ENCODE results near the gene RNF220. TPM values are rescaled to one million over a fixed set of nuclear protein-coding genes. Genes with fewer than 3 reads are reported as not detected.

The RNF220 gene
- total and polyA plus RNA-seq, 2 experiments from 2014 or later = 77.2 to 117 TPM

DNA sequence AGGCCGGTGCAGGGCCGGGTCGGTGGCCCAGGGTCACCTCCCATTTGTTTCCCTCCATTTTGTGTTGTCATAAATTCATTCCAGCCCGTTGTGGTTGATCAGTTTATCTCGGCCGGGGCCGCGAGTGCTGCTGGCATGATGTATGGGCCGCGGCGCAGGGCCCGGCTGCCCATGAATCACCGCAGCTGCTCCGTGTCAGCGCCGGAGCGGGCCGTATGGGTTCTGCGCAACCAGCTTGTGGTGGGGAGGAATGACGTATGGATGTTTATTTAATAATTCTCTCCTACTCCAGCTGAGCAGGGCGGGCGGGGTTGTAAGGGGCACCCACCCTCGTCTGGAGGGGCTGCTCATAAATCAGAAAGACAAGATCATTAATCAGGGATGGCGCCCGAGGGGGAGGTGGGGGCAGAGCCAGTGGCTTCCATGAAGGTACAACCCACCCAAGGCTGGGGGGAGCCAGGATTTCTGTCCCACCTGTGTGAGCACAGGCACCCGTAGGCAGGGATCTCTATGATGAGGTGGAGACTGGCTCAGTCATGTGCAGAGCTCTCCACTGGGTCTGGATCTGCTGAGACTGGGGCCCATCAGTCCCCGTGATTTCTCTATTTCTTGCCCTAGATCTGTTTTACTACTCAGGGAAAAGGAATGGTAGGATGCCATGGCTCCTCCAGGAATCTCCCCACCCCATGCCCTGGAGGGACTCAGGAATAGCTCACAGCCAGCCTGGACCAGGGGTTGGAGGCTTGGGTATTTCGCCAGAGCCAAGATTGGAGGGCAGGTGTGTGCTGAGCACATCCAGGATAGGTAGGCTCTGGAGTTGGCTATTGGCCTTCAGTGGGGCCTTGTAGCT, 241.4 kb downstream of the RNF220 start:
- H4K20me1 ChIP-seq (ENCODE audit: insufficient read depth, poor library complexity, severe bottlenecking) = no peaks in the 10 kb centered on the region
- H3K9me2 ChIP-seq (replicated peaks; ENCODE audit: insufficient read depth) = no peaks in the 10 kb centered on the region
- no peaks in the 10 kb centered on the region for H3K36me3 ChIP-seq (replicated peaks; ENCODE audit: insufficient read depth, low read depth)
- no peak overlapping the region for H3K27ac ChIP-seq
- no peaks in the 10 kb centered on the region for H3K9me3 ChIP-seq (ENCODE audit: low read depth)
- DNase-seq (ENCODE audit: low spot score) = no peak
- no peaks in the 10 kb centered on the region for H3K79me2 ChIP-seq
- TF ChIP-seq EZH2 (IDR thresholded peaks at IDR 0.05; ENCODE audit: borderline replicate concordance) = no peak
- TF ChIP-seq, protein P1, sequence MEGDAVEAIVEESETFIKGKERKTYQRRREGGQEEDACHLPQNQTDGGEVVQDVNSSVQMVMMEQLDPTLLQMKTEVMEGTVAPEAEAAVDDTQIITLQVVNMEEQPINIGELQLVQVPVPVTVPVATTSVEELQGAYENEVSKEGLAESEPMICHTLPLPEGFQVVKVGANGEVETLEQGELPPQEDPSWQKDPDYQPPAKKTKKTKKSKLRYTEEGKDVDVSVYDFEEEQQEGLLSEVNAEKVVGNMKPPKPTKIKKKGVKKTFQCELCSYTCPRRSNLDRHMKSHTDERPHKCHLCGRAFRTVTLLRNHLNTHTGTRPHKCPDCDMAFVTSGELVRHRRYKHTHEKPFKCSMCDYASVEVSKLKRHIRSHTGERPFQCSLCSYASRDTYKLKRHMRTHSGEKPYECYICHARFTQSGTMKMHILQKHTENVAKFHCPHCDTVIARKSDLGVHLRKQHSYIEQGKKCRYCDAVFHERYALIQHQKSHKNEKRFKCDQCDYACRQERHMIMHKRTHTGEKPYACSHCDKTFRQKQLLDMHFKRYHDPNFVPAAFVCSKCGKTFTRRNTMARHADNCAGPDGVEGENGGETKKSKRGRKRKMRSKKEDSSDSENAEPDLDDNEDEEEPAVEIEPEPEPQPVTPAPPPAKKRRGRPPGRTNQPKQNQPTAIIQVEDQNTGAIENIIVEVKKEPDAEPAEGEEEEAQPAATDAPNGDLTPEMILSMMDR (IDR thresholded peaks at IDR 0.05; ENCODE audit: poor library complexity) = no peak
- no peak for TF ChIP-seq EZH2phosphoT487 (IDR thresholded peaks at IDR 0.05; ENCODE audit: low read depth, severe bottlenecking, unreplicated experiment)
- H3K27me3 ChIP-seq = no peaks in the 10 kb centered on the region
- WGBS (ENCODE audit: low lambda C conversion rate, missing lambda C conversion rate) = 92% methylated on average over 27 of the region's 28 CpGs
- peaks cover 5% of the 10 kb centered on the region for H3K4me1 ChIP-seq (ENCODE audit: insufficient read depth)
- no peak overlapping the region for H3K4me3 ChIP-seq
- no peak overlapping the region for H2AFZ ChIP-seq
- H3K4me2 ChIP-seq = no peak overlapping the region

DNA sequence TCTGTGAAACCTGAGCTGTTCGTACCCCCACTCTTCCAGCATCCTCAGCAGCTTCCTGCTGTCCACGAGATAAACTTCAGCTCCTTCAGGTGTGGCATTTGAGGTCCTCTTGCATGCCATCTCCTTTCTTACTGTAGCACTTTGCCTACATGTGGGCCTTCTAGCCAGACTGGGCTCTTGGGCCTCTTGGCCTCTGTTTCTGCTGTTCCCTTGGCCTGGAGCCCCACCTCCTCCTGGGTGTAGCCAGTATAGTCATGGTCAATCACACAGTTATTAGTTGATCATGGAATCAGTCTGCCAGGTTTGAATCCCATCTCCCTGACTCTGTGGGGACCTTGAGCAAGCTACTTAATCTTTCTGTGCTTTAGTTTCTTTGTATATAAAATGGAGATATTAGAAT, 242.8 kb downstream of the RNF220 start:
- DNase-seq (ENCODE audit: low spot score) = no peak
- Histone ChIP-seq H3K4me3 (no peak overlapping the region), H3K27ac (no peak overlapping the region), H3K4me2 (no peak overlapping the region), H3K9me2 (replicated peaks; ENCODE audit: insufficient read depth) (no peaks in the 10 kb centered on the region), H3K27me3 (no peaks in the 10 kb centered on the region), H2AFZ (no peak overlapping the region), H4K20me1 (ENCODE audit: insufficient read depth, poor library complexity, severe bottlenecking) (no peaks in the 10 kb centered on the region), H3K36me3 (replicated peaks; ENCODE audit: insufficient read depth, low read depth) (no peaks in the 10 kb centered on the region), H3K4me1 (ENCODE audit: insufficient read depth) (peaks cover 5% of the 10 kb centered on the region), H3K9me3 (ENCODE audit: low read depth) (no peaks in the 10 kb centered on the region), H3K79me2 (no peaks in the 10 kb centered on the region)
- WGBS (ENCODE audit: low lambda C conversion rate, missing lambda C conversion rate) = 66% methylated on average over 2 of the region's 2 CpGs
- no peak for TF ChIP-seq EZH2 (IDR thresholded peaks at IDR 0.05; ENCODE audit: borderline replicate concordance)
- no peak for TF ChIP-seq EZH2phosphoT487 (IDR thresholded peaks at IDR 0.05; ENCODE audit: low read depth, severe bottlenecking, unreplicated experiment)

DNA sequence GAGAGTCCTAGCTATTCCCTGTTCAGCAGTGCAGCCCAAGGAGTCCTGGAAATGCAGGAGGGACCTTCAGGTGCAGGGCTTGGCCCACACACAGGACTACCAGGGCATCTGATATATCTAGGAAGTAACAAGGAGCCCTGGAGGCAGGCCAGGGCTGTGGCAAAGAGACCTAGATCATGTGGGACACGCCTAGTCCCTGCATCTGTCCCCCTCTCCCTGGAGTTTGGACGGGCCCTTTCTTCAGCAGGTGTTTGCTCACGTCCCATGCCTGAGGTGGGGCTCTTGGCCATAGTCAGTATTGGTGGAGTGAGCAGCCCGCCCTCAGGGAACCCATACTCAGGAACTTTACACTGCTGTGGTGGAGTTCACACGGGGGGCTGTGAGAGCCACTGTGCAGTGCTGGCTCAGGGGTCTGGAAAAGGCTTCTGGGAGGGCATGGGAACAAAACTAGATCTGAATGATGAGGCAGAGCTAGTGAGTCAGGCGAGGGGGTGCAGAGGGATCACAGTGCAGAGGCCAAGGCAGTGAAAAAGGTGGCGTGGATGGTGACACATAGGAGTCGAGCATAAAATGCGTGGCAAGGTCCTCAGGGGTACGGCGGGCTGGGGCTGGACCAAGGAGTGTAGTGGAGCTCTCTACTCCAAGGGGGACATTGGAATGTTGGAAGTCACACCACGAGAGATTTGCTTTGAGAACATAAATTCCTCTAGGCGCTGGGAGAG, 243.6 kb downstream of the RNF220 start:
- no peak overlapping the region for H2AFZ ChIP-seq
- H3K27me3 ChIP-seq = no peaks in the 10 kb centered on the region
- no peaks in the 10 kb centered on the region for H3K9me2 ChIP-seq (replicated peaks; ENCODE audit: insufficient read depth)
- no peaks in the 10 kb centered on the region for H3K36me3 ChIP-seq (replicated peaks; ENCODE audit: insufficient read depth, low read depth)
- no peak overlapping the region for H3K27ac ChIP-seq
- DNase-seq (ENCODE audit: low spot score) = no peak
- H3K9me3 ChIP-seq (ENCODE audit: low read depth) = no peaks in the 10 kb centered on the region
- TF ChIP-seq EZH2 (IDR thresholded peaks at IDR 0.05; ENCODE audit: borderline replicate concordance) = no peak
- TF ChIP-seq, protein P1 (IDR thresholded peaks at IDR 0.05; ENCODE audit: poor library complexity) = no peak
- TF ChIP-seq EZH2phosphoT487 (IDR thresholded peaks at IDR 0.05; ENCODE audit: low read depth, severe bottlenecking, unreplicated experiment) = no peak
- H4K20me1 ChIP-seq (ENCODE audit: insufficient read depth, poor library complexity, severe bottlenecking) = no peaks in the 10 kb centered on the region
- no peak overlapping the region for H3K4me2 ChIP-seq
- 83% methylated on average over 13 of the region's 13 CpGs for WGBS (ENCODE audit: low lambda C conversion rate, missing lambda C conversion rate)
- H3K4me3 ChIP-seq = no peak overlapping the region
- H3K79me2 ChIP-seq = no peaks in the 10 kb centered on the region
- peaks cover 5% of the 10 kb centered on the region for H3K4me1 ChIP-seq (ENCODE audit: insufficient read depth)

DNA sequence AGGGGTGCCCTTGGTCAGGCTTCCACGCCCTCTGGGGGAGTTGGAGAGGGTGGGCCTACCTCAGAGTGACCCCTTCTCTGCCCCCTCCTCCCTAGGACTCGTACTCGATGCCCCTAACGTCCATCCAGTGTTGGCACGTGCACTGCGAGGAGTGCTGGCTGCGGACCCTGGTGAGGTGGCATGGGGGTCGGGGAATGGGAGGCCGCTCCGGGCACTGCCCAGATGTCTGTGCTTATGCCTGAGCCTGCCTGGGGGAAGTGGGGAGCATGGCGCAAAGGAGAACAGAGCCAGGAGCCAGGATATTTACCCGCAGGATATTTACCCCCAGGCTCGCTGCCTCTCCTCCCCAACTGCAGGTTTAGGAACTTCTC, 244.7 kb downstream of the RNF220 start:
- H3K4me1 ChIP-seq (ENCODE audit: insufficient read depth) = peaks cover 5% of the 10 kb centered on the region
- H3K4me2 ChIP-seq = no peak overlapping the region
- 90% methylated on average over 13 of the region's 13 CpGs for WGBS (ENCODE audit: low lambda C conversion rate, missing lambda C conversion rate)
- no peak for TF ChIP-seq EZH2 (IDR thresholded peaks at IDR 0.05; ENCODE audit: borderline replicate concordance)
- no peak for TF ChIP-seq EZH2phosphoT487 (IDR thresholded peaks at IDR 0.05; ENCODE audit: low read depth, severe bottlenecking, unreplicated experiment)
- TF ChIP-seq, protein P1 (IDR thresholded peaks at IDR 0.05; ENCODE audit: poor library complexity) = no peak
- no peaks in the 10 kb centered on the region for H3K9me3 ChIP-seq (ENCODE audit: low read depth)
- no peaks in the 10 kb centered on the region for H3K27me3 ChIP-seq
- no peaks in the 10 kb centered on the region for H3K79me2 ChIP-seq
- no peak overlapping the region for H2AFZ ChIP-seq
- H3K27ac ChIP-seq = peak overlapping the region; percentile 46
- H4K20me1 ChIP-seq (ENCODE audit: insufficient read depth, poor library complexity, severe bottlenecking) = no peaks in the 10 kb centered on the region
- DNase-seq (ENCODE audit: low spot score) = no peak
- H3K9me2 ChIP-seq (replicated peaks; ENCODE audit: insufficient read depth) = no peaks in the 10 kb centered on the region
- H3K4me3 ChIP-seq = no peak overlapping the region
- no peaks in the 10 kb centered on the region for H3K36me3 ChIP-seq (replicated peaks; ENCODE audit: insufficient read depth, low read depth)
